ENCODE measurements around the gene DMRTB1. TPM values are rescaled to one million over a fixed set of nuclear protein-coding genes. Genes with fewer than 3 reads are reported as not detected.

DMRTB1 gene
- total RNA-seq, 6 donors from 2014 or later = not detected

- no peaks in the 10 kb centered on the region for H3K36me3 ChIP-seq
- no peak overlapping the region for H3K4me3 ChIP-seq
- no peak for TF ChIP-seq EP300 (IDR thresholded peaks at IDR 0.05)
- no peak for TF ChIP-seq CTCF (IDR thresholded peaks at IDR 0.05)
- no peak for TF ChIP-seq POLR2A (IDR thresholded peaks at IDR 0.05)
- TF ChIP-seq POLR2AphosphoS5 (IDR thresholded peaks at IDR 0.05) = no peak
- H3K27me3 ChIP-seq = peaks cover 0 to 9% (median 3%) of the 10 kb centered on the region in 4 donors
- no peak overlapping the region for H3K27ac ChIP-seq
- ATAC-seq (ENCODE audit: low FRiP score in 2 of 2) (no peak), DNase-seq (no peak)
- 77 to 86% methylated on average over 9 of the region's 9 CpGs for WGBS, 2 donors
- H3K9me3 ChIP-seq = no peaks in the 10 kb centered on the region
- H3K4me1 ChIP-seq = no peaks in the 10 kb centered on the region
Observed at GRCh38 chr1:53486395-53487026, 27.3 kb downstream of the DMRTB1 start.

GRCh38 chr1:53490351-53490750 is 31.2 kb downstream of the DMRTB1 start:
- TF ChIP-seq CTCF (IDR thresholded peaks at IDR 0.05) (no peak), POLR2AphosphoS5 (IDR thresholded peaks at IDR 0.05) (no peak), EP300 (IDR thresholded peaks at IDR 0.05) (no peak), POLR2A (IDR thresholded peaks at IDR 0.05) (no peak)
- Histone ChIP-seq H3K27me3 (peaks cover 0 to 9% (median 3%) of the 10 kb centered on the region in 4 donors), H3K9me3 (no peaks in the 10 kb centered on the region), H3K36me3 (no peaks in the 10 kb centered on the region), H3K27ac (no peak overlapping the region), H3K4me3 (no peak overlapping the region), H3K4me1 (no peaks in the 10 kb centered on the region)
- WGBS, 2 donors = 44 to 49% methylated on average over 2 to 3 of the region's 3 CpGs
- ATAC-seq (ENCODE audit: low FRiP score in 2 of 2) (no peak), DNase-seq (no peak)

- no peak for TF ChIP-seq POLR2AphosphoS5 (IDR thresholded peaks at IDR 0.05)
- TF ChIP-seq EP300 (IDR thresholded peaks at IDR 0.05) = no peak
- TF ChIP-seq POLR2A (IDR thresholded peaks at IDR 0.05) = no peak
- no peak for TF ChIP-seq CTCF (IDR thresholded peaks at IDR 0.05)
Observed at GRCh38 chr1:53495633-53496345, 36.6 kb downstream of the DMRTB1 start.

GRCh38 chr1:53498555-53499131 is 39.4 kb downstream of the DMRTB1 start:
- no peaks in the 10 kb centered on the region for H3K36me3 ChIP-seq
- no peak overlapping the region for H3K27ac ChIP-seq
- H3K4me1 ChIP-seq = no peaks in the 10 kb centered on the region
- no peaks in the 10 kb centered on the region for H3K27me3 ChIP-seq
- WGBS, 2 donors = 49 to 64% methylated on average over 4 to 9 of the region's 9 CpGs
- no peak overlapping the region for H3K4me3 ChIP-seq
- no peaks in the 10 kb centered on the region for H3K9me3 ChIP-seq
- TF ChIP-seq POLR2AphosphoS5 (IDR thresholded peaks at IDR 0.05) = no peak
- TF ChIP-seq POLR2A (IDR thresholded peaks at IDR 0.05) = no peak
- TF ChIP-seq EP300 (IDR thresholded peaks at IDR 0.05) = no peak
- TF ChIP-seq CTCF (IDR thresholded peaks at IDR 0.05) = no peak
- ATAC-seq (ENCODE audit: low FRiP score in 2 of 2) = no peak
- no peak for DNase-seq

More at GRCh38 chr1:53495633-53496345, 36.6 kb downstream of the DMRTB1 start:
- Histone ChIP-seq H3K27me3 (no peaks in the 10 kb centered on the region), H3K36me3 (no peaks in the 10 kb centered on the region), H3K4me3 (no peak overlapping the region), H3K27ac (no peak overlapping the region), H3K4me1 (no peaks in the 10 kb centered on the region), H3K9me3 (no peaks in the 10 kb centered on the region)
- WGBS, 2 donors = 92 to 94% methylated on average over 7 to 8 of the region's 8 CpGs
- DNase-seq (no peak), ATAC-seq (ENCODE audit: low FRiP score in 2 of 2) (peak in 1 of 2 donors; percentile 25)

All from upper lobe of left lung (tissue), 6 donors.